K562 (cell line): ENCODE results near the gene SFMBT2. TPM values are rescaled to one million over a fixed set of nuclear protein-coding genes. Genes with fewer than 3 reads are reported as not detected.

Source experiments
- CBFA2T2 ChIP-seq: fragments of 450-650 bp; conservative IDR thresholded peaks from 2 replicates; pipeline ENCODE4 v1.6.1; 2017; ENCODE audit warnings: mild to moderate bottlenecking
- CC2D1A ChIP-seq: fragments of 450-650 bp; IDR thresholded peaks from 2 replicates; pipeline ENCODE4 v1.6.1; 2017; ENCODE audit warnings: mild to moderate bottlenecking
- CGGBP1 ChIP-seq: fragments of 250-450 bp; sonication (Bioruptor Pico); IDR thresholded peaks from 2 replicates; pipeline ENCODE4 v1.9.0; 2021; ENCODE audit warnings: mild to moderate bottlenecking
- CHD2 ChIP-seq: IDR thresholded peaks from 2 replicates; pipeline ENCODE4 v1.6.1; 2011; ENCODE audit warnings: low read depth, low read length
- DPF2 ChIP-seq: fragments of 450-650 bp; IDR thresholded peaks from 2 replicates; pipeline ENCODE4 v1.6.1; 2016
- EHMT2 ChIP-seq: fragments of 450-650 bp; IDR thresholded peaks from 2 replicates; pipeline ENCODE4 v1.6.1; 2018; ENCODE audit warnings: antibody characterized with exemption
- ELF2 ChIP-seq: fragments of 250-450 bp; sonication (Bioruptor Pico); IDR thresholded peaks from 2 replicates; pipeline ENCODE4 v1.5.0; 2021; ENCODE audit warnings: mild to moderate bottlenecking
- FOXJ2 ChIP-seq: fragments of 200-800 bp; sonication (Bioruptor generic); IDR thresholded peaks from 2 replicates; pipeline ENCODE4 v1.6.1; 2016; ENCODE audit warnings: missing genetic modification characterization, missing compliant biosample characterization
- HDAC2 ChIP-seq: fragments of 450-650 bp; IDR thresholded peaks from 2 replicates; pipeline ENCODE4 v1.6.1; 2016; ENCODE audit warnings: mild to moderate bottlenecking
- HDAC3 ChIP-seq: fragments of 450-650 bp; IDR thresholded peaks from 2 replicates; pipeline ENCODE4 v1.6.1; 2018; ENCODE audit warnings: borderline replicate concordance, mild to moderate bottlenecking, moderate library complexity; ENCODE audit not compliant: partially characterized antibody
- L3MBTL2 ChIP-seq: fragments of 450-650 bp; IDR thresholded peaks from 2 replicates; pipeline ENCODE4 v1.6.1; 2016; ENCODE audit warnings: mild to moderate bottlenecking, moderate library complexity
- MEIS2 ChIP-seq: fragments of 450-650 bp; IDR thresholded peaks from 2 replicates; pipeline ENCODE4 v1.6.1; 2014; ENCODE audit warnings: mild to moderate bottlenecking; ENCODE audit not compliant: partially characterized antibody
- NEUROD1 ChIP-seq: fragments of 150-350 bp; IDR thresholded peaks from 2 replicates; pipeline ENCODE4 v1.6.1; 2014; ENCODE audit warnings: borderline replicate concordance, low read length, low read depth; ENCODE audit not compliant: partially characterized antibody
- PKNOX1 ChIP-seq: fragments of 450-650 bp; IDR thresholded peaks from 2 replicates; pipeline ENCODE4 v1.6.1; 2016
- PRDM10 ChIP-seq: fragments of 450-650 bp; IDR thresholded peaks from 2 replicates; pipeline ENCODE4 v1.6.1; 2018; ENCODE audit not compliant: partially characterized antibody
- RAD21 ChIP-seq, 2 experiments: fragments of 250-450 bp in 1 of 2; fragments of 450-650 bp in 1 of 2; sonication (Bioruptor Pico) in 1 of 2; formaldehyde crosslinking in 1 of 2; IDR thresholded peaks in 1 of 2; conservative IDR thresholded peaks in 1 of 2; 2 replicates each; pipeline versions ENCODE4 v1.4.0 to v1.8.0; 2020 to 2022; ENCODE audit warnings: mild to moderate bottlenecking in 2 of 2, moderate library complexity in 1 of 2
- SLC30A9 ChIP-seq: fragments of 250-450 bp; sonication (Bioruptor Pico); IDR thresholded peaks from 2 replicates; pipeline ENCODE4 v1.8.0; 2022; ENCODE audit warnings: mild to moderate bottlenecking, moderate library complexity
- SMAD4 ChIP-seq: fragments of 250-450 bp; sonication (Bioruptor Pico); conservative IDR thresholded peaks from 2 replicates; pipeline ENCODE4 v1.8.0; 2021; ENCODE audit warnings: inconsistent platforms, mild to moderate bottlenecking, moderate library complexity
- SMARCA4 ChIP-seq: fragments of 450-650 bp; IDR thresholded peaks from 2 replicates; pipeline ENCODE4 v1.6.1; 2016
- SOX6 ChIP-seq: fragments of 450-650 bp; IDR thresholded peaks from 2 replicates; pipeline ENCODE4 v1.6.1; 2014; ENCODE audit warnings: mild to moderate bottlenecking
- SPI1 ChIP-seq: IDR thresholded peaks from 2 replicates; pipeline ENCODE4 v1.6.1; 2011; ENCODE audit warnings: low read depth, low read length, control low read depth, borderline replicate concordance
- TGIF2 ChIP-seq: sonication (generic); formaldehyde crosslinking; IDR thresholded peaks from 2 replicates; pipeline ENCODE4 v1.8.1; 2022; ENCODE audit warnings: mild to moderate bottlenecking, missing genetic modification reagents, moderate library complexity
- ZBTB26 ChIP-seq: fragments of 450-650 bp; formaldehyde crosslinking; IDR thresholded peaks from 2 replicates; pipeline ENCODE4 v1.4.0; 2022; ENCODE audit warnings: missing genetic modification characterization
- ZNF444 ChIP-seq: fragments of 250-450 bp; sonication (Bioruptor Pico); IDR thresholded peaks from 2 replicates; pipeline ENCODE4 v1.4.0; 2020; ENCODE audit warnings: mild to moderate bottlenecking, moderate library complexity
- ZNF707 ChIP-seq: fragments of 250-450 bp; sonication (Bioruptor Pico); conservative IDR thresholded peaks from 2 replicates; pipeline ENCODE4 v1.8.0; 2022; ENCODE audit warnings: inconsistent platforms, mild to moderate bottlenecking, moderate library complexity
- polyA plus RNA-seq, 8 experiments: library from polyadenylated mRNA; depleted of rRNA in 4 of 8; stranded (reverse) in 5 of 8; unstranded in 3 of 8; fragments of >200 nt; fragmentation: Nextera tagmentation in 2 of 8; fragmentation: Illumina TruSeq in 1 of 8; extraction: Ambion mirVana in 2 of 8; extraction: Trizol in 1 of 8; gene quantifications; 2 replicates each; pipeline versions ENCODE4 v1.2.1 to v1.2.3, GENCODE V29; 2011 to 2014; ENCODE audit warnings: inconsistent platforms in 1 of 8, missing spikeins in 1 of 8
- total RNA-seq, 7 experiments: library from RNA; depleted of rRNA in 6 of 7; stranded (reverse); fragments of >200 nt in 6 of 7; fragmentation: Illumina TruSeq in 2 of 7; extraction: Trizol in 2 of 7; gene quantifications; 2 replicates each; pipeline versions ENCODE4 v1.2.1 to v1.2.3, GENCODE V29; 2011 to 2021; ENCODE audit warnings: low replicate concordance in 1 of 7

SFMBT2 gene
- total and polyA plus RNA-seq, 9 of the 15 experiments (the other 6 are each of a cell fraction or from before 2014, with no cell fraction given) = 1.2 to 13.6 (median 7.6) TPM

- peak; percentile 92 for TF ChIP-seq HDAC3
- 0 out of 2 replicates have a peak, but pooled peaks have one; percentile 30 for TF ChIP-seq EHMT2
- peak in 1 of 2 experiments; percentile 37; a peak in 1 of 4 replicates for TF ChIP-seq RAD21 (CRISPR knock-in tag; conservative IDR thresholded peaks at IDR 0.05 in 1 of 2, IDR thresholded peaks at IDR 0.05 in 1 of 2)
- TF ChIP-seq SLC30A9 (CRISPR knock-in tag) = no peak
- TF ChIP-seq CBFA2T2 = peak; percentile 93
- peak; percentile 76; the same call in 1 of the 2 replicates for TF ChIP-seq FOXJ2 (tag)
- peak; percentile 56 for TF ChIP-seq HDAC2
- TF ChIP-seq CHD2 = no peak
- peak; percentile 27 for TF ChIP-seq PRDM10
- no peak for TF ChIP-seq ZNF707 (CRISPR knock-in tag)
- TF ChIP-seq L3MBTL2 = peak; percentile 39
- TF ChIP-seq SPI1 = peak; percentile 51; the same call in 1 of the 2 replicates
- TF ChIP-seq SMARCA4 = peak; percentile 73
- TF ChIP-seq ZBTB26 = no peak
- TF ChIP-seq NEUROD1 = peak; percentile 74
- no peak for TF ChIP-seq CGGBP1 (CRISPR knock-in tag)
- peak; percentile 98 for TF ChIP-seq SMAD4 (CRISPR knock-in tag)
- TF ChIP-seq DPF2 = peak; percentile 88
- TF ChIP-seq MEIS2 = peak; percentile 90
- peak; percentile 99 for TF ChIP-seq PKNOX1
- TF ChIP-seq TGIF2 (CRISPR knock-in tag) = no peak
- no peak for TF ChIP-seq ELF2 (CRISPR knock-in tag)
- TF ChIP-seq SOX6 = peak; percentile 81
- no peak for TF ChIP-seq ZNF444
- TF ChIP-seq CC2D1A = peak; percentile 92; the same call in 1 of the 2 replicates
Measured at GRCh38 chr10:7251696-7252465, 159.0 kb downstream of the SFMBT2 start (continued).
